MM.1S (cell line): ENCODE data around the gene GALNTL6.

ENCODE experiments used
- DNase-seq: peaks from one replicate; pipeline ENCODE4 v3.0.0-alpha.2; 2015
- H2AFZ ChIP-seq: fragments of 300-600 bp; sonication (generic); 2 replicates; pipeline ENCODE4 v1.6.0; 2016; ENCODE audit warnings: antibody characterized with exemption, low read length
- H3F3A ChIP-seq: fragments of 300-600 bp; sonication (generic); 2 replicates; pipeline ENCODE4 v1.6.1; 2016; ENCODE audit warnings: mild to moderate bottlenecking, antibody characterized with exemption, low read length, moderate library complexity, mixed read lengths; ENCODE audit not compliant: insufficient read depth
- H3K27ac ChIP-seq: fragments of 300-600 bp; sonication (generic); 2 replicates; pipeline ENCODE4 v1.5.1; 2016; ENCODE audit warnings: mild to moderate bottlenecking, low read length
- H3K27me3 ChIP-seq: fragments of 300-600 bp; sonication (generic); replicated peaks from 2 replicates; pipeline ENCODE4 v1.6.0; 2016; ENCODE audit warnings: low read length; ENCODE audit not compliant: insufficient read depth
- H3K36me3 ChIP-seq: fragments of 300-600 bp; sonication (generic); replicated peaks from 2 replicates; pipeline ENCODE4 v1.6.1; 2016; ENCODE audit warnings: mild to moderate bottlenecking, low read length, mixed read lengths; ENCODE audit not compliant: insufficient read depth
- H3K4me1 ChIP-seq: fragments of 300-600 bp; sonication (generic); 2 replicates; pipeline ENCODE4 v1.6.1; 2016; ENCODE audit warnings: low read length, mixed read lengths
- H3K4me2 ChIP-seq: fragments of 300-600 bp; sonication (generic); 2 replicates; pipeline ENCODE4 v1.6.0; 2016; ENCODE audit warnings: low read depth, low read length
- H3K4me3 ChIP-seq: fragments of 300-600 bp; sonication (generic); 2 replicates; pipeline ENCODE4 v1.5.1; 2016; ENCODE audit warnings: low read length, mixed read lengths
- H3K79me2 ChIP-seq: fragments of 300-600 bp; sonication (generic); 2 replicates; pipeline ENCODE4 v1.6.1; 2016; ENCODE audit warnings: mixed run types, low read length, mixed read lengths
- H3K9ac ChIP-seq: fragments of 300-600 bp; sonication (generic); 2 replicates; pipeline ENCODE4 v1.6.1; 2016; ENCODE audit warnings: low read length, mixed read lengths
- H3K9me2 ChIP-seq: fragments of 300-600 bp; sonication (generic); replicated peaks from 2 replicates; pipeline ENCODE4 v1.6.1; 2016; ENCODE audit warnings: mild to moderate bottlenecking, low read length, mixed read lengths; ENCODE audit not compliant: insufficient read depth
- H3K9me3 ChIP-seq: fragments of 300-600 bp; sonication (generic); replicated peaks from 2 replicates; pipeline ENCODE4 v1.6.1; 2016; ENCODE audit warnings: mild to moderate bottlenecking, low read length, mixed read lengths; ENCODE audit not compliant: insufficient read depth
- H4K20me1 ChIP-seq: fragments of 300-600 bp; sonication (generic); 2 replicates; pipeline ENCODE4 v1.6.1; 2016; ENCODE audit warnings: mild to moderate bottlenecking, low read length, moderate library complexity, mixed read lengths; ENCODE audit not compliant: insufficient read depth
- EZH2 ChIP-seq: fragments of 300-600 bp; sonication (generic); optimal IDR thresholded peaks from 2 replicates; pipeline ENCODE3; 2017; ENCODE audit warnings: low read depth, mild to moderate bottlenecking, antibody characterized with exemption, low read length, mixed read lengths
- EZH2phosphoT487 ChIP-seq: fragments of 300-600 bp; sonication (generic); IDR thresholded peaks from 2 replicates; pipeline ENCODE4 v1.6.1; 2018; ENCODE audit warnings: antibody characterized with exemption, low read length
- TF ChIP-seq, protein P1 (sequence below): fragments of 300-600 bp; sonication (generic); IDR thresholded peaks from 2 replicates; pipeline ENCODE4 v1.5.1; 2016; ENCODE audit warnings: antibody characterized with exemption, low read length, mixed read lengths

The GALNTL6 gene

GRCh38 chr4:171876636-171877035 lies 63.4 kb downstream of the GALNTL6 start:
- Histone ChIP-seq H3K27ac (no peak overlapping the region), H3K27me3 (no peaks in the 10 kb centered on the region), H4K20me1 (no peaks in the 10 kb centered on the region), H3K4me3 (no peak overlapping the region), H3K4me2 (no peak overlapping the region), H3F3A (no peaks in the 10 kb centered on the region), H3K9ac (no peak overlapping the region), H2AFZ (no peak overlapping the region), H3K9me3 (no peaks in the 10 kb centered on the region), H3K79me2 (no peaks in the 10 kb centered on the region), H3K9me2 (no peaks in the 10 kb centered on the region), H3K4me1 (no peaks in the 10 kb centered on the region), H3K36me3 (no peaks in the 10 kb centered on the region; the same call in 1 of the 2 replicates)
- no peak for DNase-seq
- TF ChIP-seq EZH2phosphoT487: no peak
- TF ChIP-seq, protein P1, sequence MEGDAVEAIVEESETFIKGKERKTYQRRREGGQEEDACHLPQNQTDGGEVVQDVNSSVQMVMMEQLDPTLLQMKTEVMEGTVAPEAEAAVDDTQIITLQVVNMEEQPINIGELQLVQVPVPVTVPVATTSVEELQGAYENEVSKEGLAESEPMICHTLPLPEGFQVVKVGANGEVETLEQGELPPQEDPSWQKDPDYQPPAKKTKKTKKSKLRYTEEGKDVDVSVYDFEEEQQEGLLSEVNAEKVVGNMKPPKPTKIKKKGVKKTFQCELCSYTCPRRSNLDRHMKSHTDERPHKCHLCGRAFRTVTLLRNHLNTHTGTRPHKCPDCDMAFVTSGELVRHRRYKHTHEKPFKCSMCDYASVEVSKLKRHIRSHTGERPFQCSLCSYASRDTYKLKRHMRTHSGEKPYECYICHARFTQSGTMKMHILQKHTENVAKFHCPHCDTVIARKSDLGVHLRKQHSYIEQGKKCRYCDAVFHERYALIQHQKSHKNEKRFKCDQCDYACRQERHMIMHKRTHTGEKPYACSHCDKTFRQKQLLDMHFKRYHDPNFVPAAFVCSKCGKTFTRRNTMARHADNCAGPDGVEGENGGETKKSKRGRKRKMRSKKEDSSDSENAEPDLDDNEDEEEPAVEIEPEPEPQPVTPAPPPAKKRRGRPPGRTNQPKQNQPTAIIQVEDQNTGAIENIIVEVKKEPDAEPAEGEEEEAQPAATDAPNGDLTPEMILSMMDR: no peak
- TF ChIP-seq EZH2: no peak

DNA sequence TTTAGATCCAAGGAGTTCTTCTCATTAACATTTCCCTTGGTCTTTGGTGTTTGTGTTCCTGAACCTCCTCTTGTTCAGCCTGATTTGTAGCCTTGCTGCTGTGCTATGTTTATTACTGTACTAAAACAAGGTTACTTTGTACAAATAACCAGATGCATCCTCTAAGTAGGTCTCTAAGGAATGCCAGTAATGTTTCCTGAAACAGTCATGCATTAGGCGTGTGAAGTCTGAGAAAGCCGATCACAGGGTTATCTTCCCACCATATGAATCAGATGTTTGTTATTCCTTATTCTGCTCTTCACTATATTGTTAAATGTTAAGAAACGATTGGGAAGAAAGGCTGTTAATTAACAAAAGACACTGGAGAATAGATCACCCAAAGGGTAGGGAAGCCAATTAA lies 66.9 kb downstream of the GALNTL6 start:
- Histone ChIP-seq H3K27me3 (no peaks in the 10 kb centered on the region), H3K27ac (no peak overlapping the region), H3F3A (no peaks in the 10 kb centered on the region), H3K4me2 (no peak overlapping the region), H2AFZ (no peak overlapping the region), H3K36me3 (no peaks in the 10 kb centered on the region; the same call in 1 of the 2 replicates), H3K9me3 (no peaks in the 10 kb centered on the region), H3K79me2 (no peaks in the 10 kb centered on the region), H3K9ac (no peak overlapping the region), H3K4me3 (no peak overlapping the region), H4K20me1 (no peaks in the 10 kb centered on the region), H3K9me2 (no peaks in the 10 kb centered on the region), H3K4me1 (no peaks in the 10 kb centered on the region)
- DNase-seq: no peak
- TF ChIP-seq EZH2 (no peak), EZH2phosphoT487 (no peak)
- TF ChIP-seq, protein P1: no peak

GRCh38 chr4:171889681-171890080 lies 76.5 kb downstream of the GALNTL6 start:
- Histone ChIP-seq H3K4me1 (no peaks in the 10 kb centered on the region), H3K27ac (no peak overlapping the region), H3K9me2 (no peaks in the 10 kb centered on the region), H2AFZ (no peak overlapping the region), H3K4me3 (no peak overlapping the region), H3K36me3 (no peaks in the 10 kb centered on the region), H4K20me1 (no peaks in the 10 kb centered on the region), H3K4me2 (no peak overlapping the region), H3K27me3 (no peaks in the 10 kb centered on the region), H3K9ac (no peak overlapping the region), H3K9me3 (no peaks in the 10 kb centered on the region), H3F3A (no peaks in the 10 kb centered on the region), H3K79me2 (no peaks in the 10 kb centered on the region)
- DNase-seq: no peak
- TF ChIP-seq EZH2: no peak
- no peak for TF ChIP-seq EZH2phosphoT487
- TF ChIP-seq, protein P1: no peak
